ENCODE results near the gene AKR1B15. TPM values are rescaled to one million over a fixed set of nuclear protein-coding genes. Genes with fewer than 3 reads are reported as not detected.

The AKR1B15 gene
- total RNA-seq, 2 donors from 2014 or later = not detected

DNA sequence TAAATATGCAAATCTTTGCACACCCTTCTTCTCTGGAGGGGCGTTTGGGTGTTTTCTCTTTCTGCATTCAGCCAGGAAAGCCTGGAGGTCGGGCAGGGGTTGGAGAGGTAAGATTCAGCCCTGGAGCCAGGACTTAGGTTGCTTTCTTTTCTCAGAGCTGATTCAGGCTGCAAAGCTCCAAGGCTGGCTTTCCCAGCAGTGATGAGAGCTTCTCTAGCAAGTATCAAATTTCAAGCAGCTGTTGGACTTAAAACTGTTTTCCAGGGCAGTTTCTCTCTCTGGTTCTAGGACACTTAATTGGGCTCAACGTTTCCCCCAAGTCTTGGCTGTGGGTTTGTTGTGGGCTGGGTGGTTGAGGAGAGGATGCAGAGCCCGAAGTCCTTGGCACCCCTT, 20.9 kb upstream of the AKR1B15 start:
- Histone ChIP-seq H3K4me3 (ENCODE audit: low read length) (no peak overlapping the region), H3K27ac (ENCODE audit: low read depth, low read length) (no peak overlapping the region), H3K9ac (ENCODE audit: extremely low read depth, low read length, poor library complexity, severe bottlenecking) (no peak overlapping the region), H3K27me3 (ENCODE audit: control insufficient read depth, insufficient read depth, low read length, poor library complexity, severe bottlenecking) (peaks cover 7% of the 10 kb centered on the region), H3K4me1 (ENCODE audit: control insufficient read depth, insufficient read depth, low read length) (peaks cover 7% of the 10 kb centered on the region), H3K9me3 (ENCODE audit: control insufficient read depth, low read length) (no peaks in the 10 kb centered on the region), H3K36me3 (ENCODE audit: control insufficient read depth, insufficient read depth, low read length) (no peaks in the 10 kb centered on the region)
- 67 to 80% methylated on average over 2 to 4 of the region's 4 CpGs for WGBS, 2 experiments (ENCODE audit: insufficient coverage in 1 of 2, insufficient read length in 1 of 2)
- H3K27ac Mint-ChIP-seq = no peak overlapping the region
- H3K4me1 Mint-ChIP-seq = peaks cover 9% of the 10 kb centered on the region
- no peak overlapping the region for H3K4me3 Mint-ChIP-seq
- no peaks in the 10 kb centered on the region for H3K9me3 Mint-ChIP-seq
- TF ChIP-seq, protein P1, sequence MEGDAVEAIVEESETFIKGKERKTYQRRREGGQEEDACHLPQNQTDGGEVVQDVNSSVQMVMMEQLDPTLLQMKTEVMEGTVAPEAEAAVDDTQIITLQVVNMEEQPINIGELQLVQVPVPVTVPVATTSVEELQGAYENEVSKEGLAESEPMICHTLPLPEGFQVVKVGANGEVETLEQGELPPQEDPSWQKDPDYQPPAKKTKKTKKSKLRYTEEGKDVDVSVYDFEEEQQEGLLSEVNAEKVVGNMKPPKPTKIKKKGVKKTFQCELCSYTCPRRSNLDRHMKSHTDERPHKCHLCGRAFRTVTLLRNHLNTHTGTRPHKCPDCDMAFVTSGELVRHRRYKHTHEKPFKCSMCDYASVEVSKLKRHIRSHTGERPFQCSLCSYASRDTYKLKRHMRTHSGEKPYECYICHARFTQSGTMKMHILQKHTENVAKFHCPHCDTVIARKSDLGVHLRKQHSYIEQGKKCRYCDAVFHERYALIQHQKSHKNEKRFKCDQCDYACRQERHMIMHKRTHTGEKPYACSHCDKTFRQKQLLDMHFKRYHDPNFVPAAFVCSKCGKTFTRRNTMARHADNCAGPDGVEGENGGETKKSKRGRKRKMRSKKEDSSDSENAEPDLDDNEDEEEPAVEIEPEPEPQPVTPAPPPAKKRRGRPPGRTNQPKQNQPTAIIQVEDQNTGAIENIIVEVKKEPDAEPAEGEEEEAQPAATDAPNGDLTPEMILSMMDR (conservative IDR thresholded peaks at IDR 0.05) = no peak
- no peaks in the 10 kb centered on the region for H3K36me3 Mint-ChIP-seq (ENCODE audit: low read depth)
- H3K27me3 Mint-ChIP-seq (ENCODE audit: insufficient read depth) = peaks cover 3% of the 10 kb centered on the region
- no peak for DNase-seq

GRCh38 chr7:134528749-134529148, 20.2 kb upstream of the AKR1B15 start:
- peaks cover 7% of the 10 kb centered on the region for H3K27me3 ChIP-seq (ENCODE audit: control insufficient read depth, insufficient read depth, low read length, poor library complexity, severe bottlenecking)
- WGBS, 2 experiments (ENCODE audit: insufficient coverage in 1 of 2, insufficient read length in 1 of 2) = 87 to 92% methylated on average over 5 of the region's 5 CpGs
- H3K9ac ChIP-seq (ENCODE audit: extremely low read depth, low read length, poor library complexity, severe bottlenecking) = no peak overlapping the region
- H3K9me3 ChIP-seq (ENCODE audit: control insufficient read depth, low read length) = no peaks in the 10 kb centered on the region
- no peak overlapping the region for H3K27ac ChIP-seq (ENCODE audit: low read depth, low read length)
- TF ChIP-seq, protein P1 (conservative IDR thresholded peaks at IDR 0.05) = no peak
- no peak overlapping the region for H3K4me3 Mint-ChIP-seq
- H3K4me3 ChIP-seq (ENCODE audit: low read length) = no peak overlapping the region
- H3K4me1 Mint-ChIP-seq = peaks cover 9% of the 10 kb centered on the region
- H3K36me3 ChIP-seq (ENCODE audit: control insufficient read depth, insufficient read depth, low read length) = no peaks in the 10 kb centered on the region
- no peak for DNase-seq
- peaks cover 3% of the 10 kb centered on the region for H3K27me3 Mint-ChIP-seq (ENCODE audit: insufficient read depth)
- H3K36me3 Mint-ChIP-seq (ENCODE audit: low read depth) = no peaks in the 10 kb centered on the region
- no peak overlapping the region for H3K27ac Mint-ChIP-seq
- no peaks in the 10 kb centered on the region for H3K9me3 Mint-ChIP-seq
- H3K4me1 ChIP-seq (ENCODE audit: control insufficient read depth, insufficient read depth, low read length) = peaks cover 7% of the 10 kb centered on the region

GRCh38 chr7:134530460-134530859, 18.4 kb upstream of the AKR1B15 start:
- H3K27me3 ChIP-seq (ENCODE audit: control insufficient read depth, insufficient read depth, low read length, poor library complexity, severe bottlenecking) = peaks cover 7% of the 10 kb centered on the region
- Mint-ChIP-seq H3K36me3 (ENCODE audit: low read depth) (no peaks in the 10 kb centered on the region), H3K4me3 (no peak overlapping the region), H3K27ac (no peak overlapping the region), H3K27me3 (ENCODE audit: insufficient read depth) (peaks cover 3% of the 10 kb centered on the region), H3K4me1 (peaks cover 9% of the 10 kb centered on the region), H3K9me3 (no peaks in the 10 kb centered on the region)
- no peak overlapping the region for H3K4me3 ChIP-seq (ENCODE audit: low read length)
- no peaks in the 10 kb centered on the region for H3K36me3 ChIP-seq (ENCODE audit: control insufficient read depth, insufficient read depth, low read length)
- H3K9ac ChIP-seq (ENCODE audit: extremely low read depth, low read length, poor library complexity, severe bottlenecking) = no peak overlapping the region
- peak; percentile 3 for DNase-seq
- H3K4me1 ChIP-seq (ENCODE audit: control insufficient read depth, insufficient read depth, low read length) = peaks cover 7% of the 10 kb centered on the region
- no peak overlapping the region for H3K27ac ChIP-seq (ENCODE audit: low read depth, low read length)
- WGBS, 2 experiments (ENCODE audit: insufficient coverage in 1 of 2, insufficient read length in 1 of 2) = 96 to 100% methylated on average over 2 to 5 of the region's 5 CpGs
- TF ChIP-seq, protein P1 (conservative IDR thresholded peaks at IDR 0.05) = no peak
- no peaks in the 10 kb centered on the region for H3K9me3 ChIP-seq (ENCODE audit: control insufficient read depth, low read length)

Data from endodermal cell (in vitro differentiated cells).